Mammary epithelial cell (primary cell): ENCODE data around the gene NLGN1.

ENCODE experiments used
- CTCF ChIP-seq, 2 donors: IDR thresholded peaks in 1 of 2; conservative IDR thresholded peaks in 1 of 2; 2 replicates each; pipeline ENCODE4 v1.5.1; 2011 to 2012; ENCODE audit warnings: inconsistent platforms in 2 of 2, low read length in 2 of 2, mild to moderate bottlenecking in 2 of 2, control low read depth in 1 of 2, low read depth in 1 of 2; ENCODE audit not compliant: insufficient read depth in 1 of 2; ENCODE audit errors: extremely low read depth in 1 of 2
- EZH2 ChIP-seq: IDR thresholded peaks from 2 replicates; pipeline ENCODE4 v1.6.1; 2012; ENCODE audit warnings: low read length, inconsistent platforms, borderline replicate concordance

DNA sequence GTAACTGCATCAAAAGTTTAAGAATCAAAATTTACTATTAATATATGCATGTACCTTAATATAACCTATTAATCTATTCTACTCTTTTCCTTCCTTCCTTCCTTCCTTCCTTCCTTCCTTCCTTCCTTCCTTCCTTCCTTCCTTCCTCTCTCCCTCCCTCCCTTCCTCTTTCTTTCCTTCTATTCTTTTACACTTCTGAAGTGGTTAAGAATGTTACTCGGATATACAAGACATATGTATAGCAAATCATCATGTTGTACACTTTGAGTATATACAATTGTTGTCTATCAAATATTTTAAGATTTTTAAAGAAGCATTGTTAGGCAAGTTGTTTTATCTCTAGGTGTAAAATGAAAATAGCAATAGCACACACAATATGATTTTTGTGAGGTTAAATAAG, 748.5 kb downstream of the NLGN1 start:
- no peak for TF ChIP-seq CTCF (conservative IDR thresholded peaks at IDR 0.05 in 1 of 2, IDR thresholded peaks at IDR 0.05 in 1 of 2; ENCODE audit: extremely low read depth in 1 of 2, insufficient read depth in 1 of 2, low read depth in 1 of 2, low read length in 2 of 2)
- no peak for TF ChIP-seq EZH2
